ENCODE data around the gene NACA. TPM values are rescaled to one million over a fixed set of nuclear protein-coding genes. Genes with fewer than 3 reads are reported as not detected.

Gene NACA
- total RNA-seq, 1 experiment from 2014 or later, result 896 TPM

DNA sequence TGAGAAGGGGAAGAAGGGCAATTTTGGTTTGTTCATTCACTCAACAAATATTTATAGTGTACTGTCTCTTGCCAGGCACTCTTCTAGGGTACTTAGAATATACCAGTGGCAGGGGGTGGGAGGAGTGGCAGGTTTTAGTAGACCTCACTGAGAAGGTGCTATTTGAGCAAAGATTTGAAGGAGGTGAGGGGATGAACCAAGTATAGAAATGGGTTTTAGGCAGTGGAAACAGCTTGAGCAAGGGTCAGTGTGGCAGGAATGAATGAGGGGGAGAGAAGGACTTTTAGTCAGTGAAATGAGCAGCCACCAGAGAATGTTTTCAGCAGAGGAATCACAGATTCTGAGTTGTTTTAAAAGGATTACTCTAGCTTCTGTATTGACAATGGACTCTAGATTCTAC is 24.8 kb upstream of the NACA start:
- RAD21 ChIA-PET (ENCODE audit: low non-redundant PET in 1 of 2, low total read pairs in 2 of 2, uncharacterized antibody in 2 of 2, unreplicated experiment in 2 of 2), result no interaction called here
- H3K4me1 ChIP-seq (ENCODE audit: control insufficient read depth in 1 of 2, insufficient read depth in 2 of 2, low read length in 2 of 2), result peaks cover 3 to 15% of the 10 kb centered on the region in 2 experiments; a peak in 2 of 4 replicates
- H3K9me3 ChIP-seq (ENCODE audit: control insufficient read depth in 1 of 2, insufficient read depth in 1 of 2, low read depth in 1 of 2, low read length in 2 of 2), result no peaks in the 10 kb centered on the region
- POLR2A ChIA-PET, result no interaction called here
- peaks cover 15% of the 10 kb centered on the region for H3K79me2 ChIP-seq (ENCODE audit: insufficient read depth, low read length)
- CTCF ChIA-PET, result no interaction called here
- TF ChIP-seq EGR1 (IDR thresholded peaks at IDR 0.05; ENCODE audit: low read depth) (no peak), ZFX (IDR thresholded peaks at IDR 0.05) (no peak), MAX (IDR thresholded peaks at IDR 0.05) (no peak)
- no peak overlapping the region for H3K4me3 ChIP-seq (replicated peaks in 1 of 2; ENCODE audit: low read depth in 1 of 2, low read length in 2 of 2)
- no peak overlapping the region for H2AFZ ChIP-seq (ENCODE audit: low read depth, low read length, poor library complexity, severe bottlenecking)
- intact Hi-C loops (cut with micrococcal nuclease), result no loop called here
- no peaks in the 10 kb centered on the region for H3K9me2 ChIP-seq (ENCODE audit: insufficient read depth)
- ATAC-seq, result no peak
- no peak for DNase-seq (ENCODE audit: low read depth, low spot score)
- no peaks in the 10 kb centered on the region for H3K27me3 ChIP-seq (ENCODE audit: insufficient read depth, low read length)
- H4K20me1 ChIP-seq (ENCODE audit: insufficient read depth), result no peaks in the 10 kb centered on the region
- H3K9ac ChIP-seq (ENCODE audit: low read length), result no peak overlapping the region
- BruUV-seq (replicated peaks), result no TSS peak
- peaks cover 14 to 18% of the 10 kb centered on the region in 2 experiments; a peak in 3 of 4 replicates for H3K36me3 ChIP-seq (ENCODE audit: control insufficient read depth in 1 of 2, insufficient read depth in 2 of 2, low read length in 2 of 2)
- no peak overlapping the region for H3K27ac ChIP-seq (ENCODE audit: low read depth, low read length)
- H3K4me2 ChIP-seq (ENCODE audit: low read length), result no peak overlapping the region

DNA sequence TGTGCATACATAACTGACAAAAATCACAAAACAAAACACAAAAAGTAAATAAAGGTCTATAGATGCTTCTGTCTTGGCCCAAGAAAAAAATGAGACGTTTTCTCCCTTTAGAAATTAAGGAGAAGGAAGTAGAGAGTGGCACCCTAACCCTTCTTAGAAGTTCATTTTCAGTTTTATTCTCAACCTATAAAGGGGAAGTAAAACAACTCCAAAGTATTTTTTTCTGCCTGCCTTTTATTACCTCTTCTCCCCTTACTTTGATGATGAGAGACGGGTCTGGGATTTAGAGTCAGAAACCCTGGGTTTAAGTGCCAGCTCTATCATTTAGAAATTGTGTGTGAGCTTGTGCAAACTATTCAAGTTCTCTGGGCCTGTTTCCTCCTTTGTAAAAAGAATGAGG is 24.3 kb upstream of the NACA start:
- Histone ChIP-seq H3K79me2 (ENCODE audit: insufficient read depth, low read length) (peaks cover 15% of the 10 kb centered on the region), H2AFZ (ENCODE audit: low read depth, low read length, poor library complexity, severe bottlenecking) (no peak overlapping the region), H3K9me3 (ENCODE audit: control insufficient read depth in 1 of 2, insufficient read depth in 1 of 2, low read depth in 1 of 2, low read length in 2 of 2) (no peaks in the 10 kb centered on the region), H3K9me2 (ENCODE audit: insufficient read depth) (no peaks in the 10 kb centered on the region), H3K27me3 (ENCODE audit: insufficient read depth, low read length) (no peaks in the 10 kb centered on the region), H3K27ac (ENCODE audit: low read depth, low read length) (no peak overlapping the region), H3K36me3 (ENCODE audit: control insufficient read depth in 1 of 2, insufficient read depth in 2 of 2, low read length in 2 of 2) (peaks cover 16 to 18% of the 10 kb centered on the region in 2 experiments; a peak in 3 of 4 replicates), H3K9ac (ENCODE audit: low read length) (no peak overlapping the region), H3K4me3 (replicated peaks in 1 of 2; ENCODE audit: low read depth in 1 of 2, low read length in 2 of 2) (no peak overlapping the region), H3K4me2 (ENCODE audit: low read length) (no peak overlapping the region), H3K4me1 (ENCODE audit: control insufficient read depth in 1 of 2, insufficient read depth in 2 of 2, low read length in 2 of 2) (peaks cover 3 to 15% of the 10 kb centered on the region in 2 experiments; a peak in 2 of 4 replicates), H4K20me1 (ENCODE audit: insufficient read depth) (no peaks in the 10 kb centered on the region)
- no peak for TF ChIP-seq EGR1 (IDR thresholded peaks at IDR 0.05; ENCODE audit: low read depth)
- ChIA-PET RAD21 (ENCODE audit: low non-redundant PET in 1 of 2, low total read pairs in 2 of 2, uncharacterized antibody in 2 of 2, unreplicated experiment in 2 of 2) (no interaction called here), POLR2A (no interaction called here), CTCF (no interaction called here)
- no TSS peak for BruUV-seq (replicated peaks)
- DNase-seq (ENCODE audit: low read depth, low spot score), result no peak
- no peak for ATAC-seq
- intact Hi-C loops (cut with micrococcal nuclease), result no loop called here

All from HCT116 (cell line).